Nephron (organoid): Measurements from ENCODE around the gene TOM1L2.
A peak's percentile ranks its signal among the peaks of the same experiment; 100 is the strongest.

Source experiments
- H3K27ac Mint-ChIP-seq, 3 experiments: 2 replicates each; pipeline ENCODE4 v1.8.0; 2020; ENCODE audit warnings: mixed read lengths in 3 of 3, mild to moderate bottlenecking in 2 of 3, moderate library complexity in 1 of 3
- H3K27me3 Mint-ChIP-seq: 2 replicates; pipeline ENCODE4 v1.8.0; 2021; ENCODE audit warnings: low read depth, mild to moderate bottlenecking, moderate library complexity, mixed read lengths
- H3K36me3 Mint-ChIP-seq: 2 replicates; pipeline ENCODE4 v1.8.0; 2020; ENCODE audit warnings: low read depth, mixed read lengths
- H3K4me1 Mint-ChIP-seq: 2 replicates; pipeline ENCODE4 v1.8.0; 2020; ENCODE audit warnings: mixed read lengths
- H3K4me3 Mint-ChIP-seq, 3 experiments: 2 replicates each; pipeline ENCODE4 v1.8.0; 2020; ENCODE audit warnings: mild to moderate bottlenecking in 3 of 3, mixed read lengths in 3 of 3, moderate library complexity in 2 of 3
- H3K9me3 Mint-ChIP-seq: 2 replicates; pipeline ENCODE4 v1.8.0; 2020; ENCODE audit warnings: mixed read lengths
- TF ChIP-seq, protein P1 (sequence below), 3 experiments: fragments of 200-600 bp; sonication (generic); IDR thresholded peaks; one replicate each; pipeline ENCODE4 v1.5.0; 2021; ENCODE audit warnings: antibody characterized with exemption in 3 of 3; ENCODE audit not compliant: unreplicated experiment in 3 of 3

TOM1L2 gene

DNA sequence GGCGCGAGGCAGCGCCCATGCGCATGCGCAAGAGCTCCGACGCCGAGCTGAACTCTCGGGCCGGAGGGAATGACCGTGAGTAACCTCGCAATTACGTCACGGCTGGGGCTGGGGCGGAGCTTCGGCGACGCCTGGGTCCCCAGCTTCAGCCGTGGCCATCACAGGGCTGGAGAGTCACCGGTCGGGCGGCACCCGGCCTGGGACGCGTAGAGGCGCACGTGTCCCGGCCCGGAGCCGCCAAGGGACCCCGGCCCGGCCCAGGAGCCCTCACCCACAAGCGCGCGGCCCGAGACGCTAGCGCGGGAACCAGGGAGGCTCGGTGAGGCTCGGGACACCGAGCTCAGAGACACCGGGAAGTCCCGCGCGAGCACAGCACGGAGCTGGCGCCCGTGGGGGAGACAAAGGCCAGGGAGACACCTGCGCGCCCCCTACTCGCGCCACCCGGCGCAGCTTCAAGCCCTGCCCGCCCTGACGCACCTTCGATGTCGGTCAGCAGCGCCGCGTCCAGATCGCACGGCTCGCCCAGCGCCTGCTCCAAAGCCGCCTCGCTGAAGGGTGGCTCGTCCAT, 135.9 kb downstream of the TOM1L2 start:
- Mint-ChIP-seq H3K9me3 (no peaks in the 10 kb centered on the region), H3K4me1 (peaks cover 65% of the 10 kb centered on the region), H3K36me3 (no peaks in the 10 kb centered on the region), H3K4me3 (peak overlapping the region; percentile 86 to 93 (median 86)), H3K27ac (peak overlapping the region; percentile 76 to 96 (median 86)), H3K27me3 (peaks cover 3% of the 10 kb centered on the region)
- TF ChIP-seq, protein P1, sequence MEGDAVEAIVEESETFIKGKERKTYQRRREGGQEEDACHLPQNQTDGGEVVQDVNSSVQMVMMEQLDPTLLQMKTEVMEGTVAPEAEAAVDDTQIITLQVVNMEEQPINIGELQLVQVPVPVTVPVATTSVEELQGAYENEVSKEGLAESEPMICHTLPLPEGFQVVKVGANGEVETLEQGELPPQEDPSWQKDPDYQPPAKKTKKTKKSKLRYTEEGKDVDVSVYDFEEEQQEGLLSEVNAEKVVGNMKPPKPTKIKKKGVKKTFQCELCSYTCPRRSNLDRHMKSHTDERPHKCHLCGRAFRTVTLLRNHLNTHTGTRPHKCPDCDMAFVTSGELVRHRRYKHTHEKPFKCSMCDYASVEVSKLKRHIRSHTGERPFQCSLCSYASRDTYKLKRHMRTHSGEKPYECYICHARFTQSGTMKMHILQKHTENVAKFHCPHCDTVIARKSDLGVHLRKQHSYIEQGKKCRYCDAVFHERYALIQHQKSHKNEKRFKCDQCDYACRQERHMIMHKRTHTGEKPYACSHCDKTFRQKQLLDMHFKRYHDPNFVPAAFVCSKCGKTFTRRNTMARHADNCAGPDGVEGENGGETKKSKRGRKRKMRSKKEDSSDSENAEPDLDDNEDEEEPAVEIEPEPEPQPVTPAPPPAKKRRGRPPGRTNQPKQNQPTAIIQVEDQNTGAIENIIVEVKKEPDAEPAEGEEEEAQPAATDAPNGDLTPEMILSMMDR (IDR thresholded peaks at IDR 0.05; ENCODE audit: unreplicated experiment in 3 of 3): no peak

DNA sequence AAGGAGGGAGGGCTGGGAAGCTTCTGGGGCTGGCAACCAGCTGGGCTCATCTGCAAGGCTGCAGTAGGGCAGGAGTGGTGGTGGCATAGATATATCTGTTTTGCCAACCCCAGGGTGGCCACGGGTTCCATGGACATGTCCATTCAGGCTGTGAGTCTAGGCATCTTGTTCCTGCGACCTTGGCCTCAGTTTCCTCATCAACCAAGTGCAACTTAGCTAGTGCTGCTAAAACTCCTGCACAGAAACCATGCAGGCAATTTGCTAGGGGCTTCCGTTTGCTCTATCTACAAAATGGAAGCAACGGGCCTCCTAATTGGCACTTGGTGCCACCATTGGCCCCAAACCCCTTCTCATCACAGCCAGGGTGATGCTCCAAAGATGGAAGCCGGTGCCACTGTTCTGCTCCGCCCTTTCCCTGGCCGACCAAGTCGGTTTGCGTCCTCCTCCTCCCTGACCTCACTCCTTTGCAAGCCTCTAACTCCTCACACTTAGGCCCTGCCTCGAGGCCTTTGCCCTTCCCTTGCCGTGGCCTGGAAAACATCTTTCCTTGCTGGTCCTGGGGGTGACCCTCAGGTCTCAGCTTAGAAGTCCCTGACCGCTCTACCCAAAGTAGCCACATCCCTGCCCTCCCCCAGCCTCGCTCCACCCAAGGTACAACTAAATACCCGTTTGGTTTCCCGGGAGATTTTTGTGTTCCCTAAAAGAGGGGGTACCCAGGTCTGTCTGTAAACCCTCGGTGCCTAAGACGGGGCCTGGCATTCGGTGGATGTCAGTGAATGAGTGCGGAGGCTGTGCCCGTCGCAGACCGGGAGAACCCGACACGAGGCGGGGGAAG, 136.6 kb downstream of the TOM1L2 start:
- TF ChIP-seq, protein P1 (IDR thresholded peaks at IDR 0.05; ENCODE audit: unreplicated experiment in 3 of 3): no peak
- no peaks in the 10 kb centered on the region for H3K36me3 Mint-ChIP-seq

DNA sequence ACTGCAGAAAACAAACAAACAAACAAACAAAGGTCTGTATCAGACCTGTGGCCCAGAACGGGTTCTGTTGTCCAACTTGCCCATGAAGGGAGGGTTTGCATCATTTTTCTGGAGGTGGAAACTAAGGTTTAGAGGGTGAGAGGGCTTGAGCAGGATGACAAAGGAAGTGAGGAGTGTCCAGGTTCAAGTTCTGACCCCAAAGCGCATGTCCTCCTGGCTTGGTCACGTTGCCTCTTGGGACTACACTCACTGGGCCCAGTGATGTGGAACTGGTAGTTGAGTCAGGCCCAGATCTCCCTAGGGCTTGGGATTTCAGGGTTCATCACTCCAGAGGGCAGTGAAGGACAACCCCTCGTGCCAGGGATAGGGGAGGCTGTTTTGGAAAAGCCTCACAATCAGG, 137.2 kb downstream of the TOM1L2 start:
- H3K36me3 Mint-ChIP-seq: no peaks in the 10 kb centered on the region
- peak overlapping the region; percentile 64 to 90 (median 76) for H3K27ac Mint-ChIP-seq
- no peaks in the 10 kb centered on the region for H3K9me3 Mint-ChIP-seq
- TF ChIP-seq, protein P1 (IDR thresholded peaks at IDR 0.05; ENCODE audit: unreplicated experiment in 3 of 3): no peak
- peaks cover 65% of the 10 kb centered on the region for H3K4me1 Mint-ChIP-seq
- peak overlapping the region; percentile 62 to 86 (median 79) for H3K4me3 Mint-ChIP-seq
- H3K27me3 Mint-ChIP-seq: peaks cover 3% of the 10 kb centered on the region

More for the DNA sequence above, 136.6 kb downstream of the TOM1L2 start:
- H3K4me1 Mint-ChIP-seq: peaks cover 65% of the 10 kb centered on the region
- H3K9me3 Mint-ChIP-seq: no peaks in the 10 kb centered on the region
- peak overlapping the region; percentile 86 to 93 (median 86) for H3K4me3 Mint-ChIP-seq
- peaks cover 3% of the 10 kb centered on the region for H3K27me3 Mint-ChIP-seq
- peak overlapping the region; percentile 76 to 96 (median 86) for H3K27ac Mint-ChIP-seq

DNA sequence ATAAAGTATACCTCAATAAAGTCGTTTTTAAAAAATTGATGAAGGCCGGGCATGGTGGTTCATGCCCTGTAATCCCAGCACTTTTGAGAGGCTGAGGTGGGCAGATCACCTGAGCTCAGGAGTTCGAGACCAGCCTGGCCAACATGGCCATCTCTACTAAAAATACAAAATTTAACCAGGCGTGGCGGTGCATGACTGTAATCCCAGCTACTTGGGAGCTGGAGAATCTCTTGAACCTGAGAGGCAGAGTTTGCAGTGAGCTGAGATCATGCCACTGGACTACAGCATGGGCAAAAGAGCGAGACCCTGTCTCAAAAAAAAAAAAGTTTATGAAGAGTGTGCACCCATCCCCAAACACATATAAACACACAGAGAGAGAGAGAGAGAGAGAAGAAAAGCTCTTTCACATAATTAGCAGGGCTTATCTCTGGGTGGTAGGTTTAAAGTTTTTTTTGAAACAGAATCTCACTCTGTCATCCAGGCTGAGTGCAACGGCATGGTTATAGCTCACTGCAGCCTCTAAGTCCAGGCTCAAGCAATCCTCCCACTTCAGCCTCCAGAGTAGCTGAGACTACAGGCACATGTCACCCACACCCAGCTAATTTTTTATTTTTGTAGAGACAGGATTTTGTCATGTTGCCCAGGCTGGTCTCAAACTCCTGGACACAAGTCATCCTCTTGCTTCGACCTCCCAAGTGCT, 138.4 kb downstream of the TOM1L2 start:
- Mint-ChIP-seq H3K4me3 (peak overlapping the region; percentile 57 to 86 (median 79)), H3K9me3 (no peaks in the 10 kb centered on the region), H3K4me1 (peaks cover 63% of the 10 kb centered on the region), H3K36me3 (no peaks in the 10 kb centered on the region), H3K27me3 (peaks cover 3% of the 10 kb centered on the region), H3K27ac (peak overlapping the region; percentile 64 to 90 (median 76))
- TF ChIP-seq, protein P1 (IDR thresholded peaks at IDR 0.05; ENCODE audit: unreplicated experiment in 3 of 3): no peak

DNA sequence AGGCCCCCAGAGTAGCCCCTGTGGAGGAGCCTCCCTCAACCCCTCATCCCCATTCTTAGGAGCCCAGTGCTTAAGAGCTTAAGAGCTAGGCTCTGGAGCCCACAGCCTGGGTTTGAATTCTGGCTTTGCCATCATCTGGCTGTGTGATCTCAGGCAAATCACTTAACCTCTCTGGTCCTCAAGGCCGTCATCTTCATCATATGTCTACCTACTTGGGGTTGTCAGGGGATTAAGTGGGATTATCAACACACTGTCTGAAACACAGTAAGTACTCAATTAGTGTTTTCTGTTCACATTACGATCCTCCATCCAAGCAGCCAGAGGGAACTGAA, 140.2 kb downstream of the TOM1L2 start:
- Mint-ChIP-seq H3K36me3 (no peaks in the 10 kb centered on the region), H3K4me3 (no peak overlapping the region), H3K9me3 (no peaks in the 10 kb centered on the region), H3K27me3 (peaks cover 3% of the 10 kb centered on the region), H3K4me1 (peaks cover 55% of the 10 kb centered on the region), H3K27ac (peak overlapping the region in 2 of 3 experiments; percentile 20 to 21)
- TF ChIP-seq, protein P1 (IDR thresholded peaks at IDR 0.05; ENCODE audit: unreplicated experiment in 3 of 3): no peak
